Ecto neural progenitor cell (in vitro differentiated cells): ENCODE data around the gene SPG11.
"Not testable (repeated sequence)": the region's sequence is repeated elsewhere in the genome, so short reads cannot be mapped to it uniquely, and the experiment has no call there.

Experiments used
- DNase-seq: peaks from one replicate; pipeline ENCODE4 v3.0.0-alpha.2; 2018; ENCODE audit warnings: low spot score

The SPG11 gene

GRCh38 chr15:44606740-44607139 lies 56.7 kb downstream of the SPG11 start:
- DNase-seq, result no peak

- no peak for DNase-seq
Observed at GRCh38 chr15:44603126-44603525, 60.3 kb downstream of the SPG11 start.

GRCh38 chr15:44598892-44599291 lies 64.6 kb downstream of the SPG11 start:
- no peak for DNase-seq

- no peak for DNase-seq
Observed at GRCh38 chr15:44598066-44598465, 65.4 kb downstream of the SPG11 start.

GRCh38 chr15:44596511-44597010 lies 66.9 kb downstream of the SPG11 start:
- no peak for DNase-seq

GRCh38 chr15:44595656-44596510 lies 67.6 kb downstream of the SPG11 start:
- DNase-seq, result no peak

- DNase-seq, result no peak
Observed at GRCh38 chr15:44595246-44595645, 68.2 kb downstream of the SPG11 start.

- DNase-seq, result no peak
Observed at GRCh38 chr15:44593042-44593736, 70.3 kb downstream of the SPG11 start.

GRCh38 chr15:44591326-44591725 lies 72.1 kb downstream of the SPG11 start:
- DNase-seq, result no peak

GRCh38 chr15:44588541-44588940 lies 74.9 kb downstream of the SPG11 start:
- DNase-seq, result no peak

GRCh38 chr15:44585633-44586032 lies 77.8 kb downstream of the SPG11 start:
- DNase-seq, result no peak

GRCh38 chr15:44584162-44584749 lies 79.2 kb downstream of the SPG11 start:
- DNase-seq, result no peak

- no peak for DNase-seq
Observed at GRCh38 chr15:44580105-44580504, 83.4 kb downstream of the SPG11 start.

- no peak for DNase-seq
Observed at GRCh38 chr15:44574734-44575133, 88.7 kb downstream of the SPG11 start.

GRCh38 chr15:44573386-44573785 lies 90.1 kb downstream of the SPG11 start:
- DNase-seq, result no peak

- DNase-seq, result no peak
Observed at GRCh38 chr15:44570361-44570760, 93.1 kb downstream of the SPG11 start.

- DNase-seq, result no peak
Observed at GRCh38 chr15:44569316-44569715, 94.1 kb downstream of the SPG11 start.

- no peak for DNase-seq
Observed at GRCh38 chr15:44568338-44568737, 95.1 kb downstream of the SPG11 start.

- no peak for DNase-seq
Observed at GRCh38 chr15:44566155-44566540, 97.3 kb downstream of the SPG11 start.

GRCh38 chr15:44565387-44566154 lies 97.9 kb downstream of the SPG11 start:
- no peak for DNase-seq

GRCh38 chr15:44560926-44561325 lies 102.5 kb downstream of the SPG11 start:
- DNase-seq, result not testable (repeated sequence)
